Measurements from ENCODE around the gene ADARB1.

ADARB1 gene

GRCh38 chr21:45261093-45261492, 186.7 kb downstream of the ADARB1 start:
- no peaks in the 10 kb centered on the region for H3K27me3 ChIP-seq (ENCODE audit: low read length)
- TF ChIP-seq EZH2phosphoT487 (conservative IDR thresholded peaks at IDR 0.05; ENCODE audit: low read length): no peak
- no peak for TF ChIP-seq CTCF (IDR thresholded peaks at IDR 0.05; ENCODE audit: insufficient read depth, low read length, poor library complexity, severe bottlenecking)
- no peak overlapping the region for H3K9ac ChIP-seq (ENCODE audit: low read length)
- no peaks in the 10 kb centered on the region for H3K79me2 ChIP-seq (ENCODE audit: insufficient read depth, low read length)
- H3K36me3 ChIP-seq (ENCODE audit: low read length): no peaks in the 10 kb centered on the region
- no peaks in the 10 kb centered on the region for H3F3A ChIP-seq (ENCODE audit: insufficient read depth)
- H3K9me2 ChIP-seq (replicated peaks; ENCODE audit: insufficient read depth, low read length): no peaks in the 10 kb centered on the region
- no peaks in the 10 kb centered on the region for H4K20me1 ChIP-seq (ENCODE audit: low read depth, low read length)
- no peak overlapping the region for H3K4me2 ChIP-seq (ENCODE audit: low read depth, low read length, poor library complexity, severe bottlenecking)
- no peaks in the 10 kb centered on the region for H3K9me3 ChIP-seq (ENCODE audit: insufficient read depth, low read length)
- H3K4me3 ChIP-seq (ENCODE audit: insufficient read depth, low read length, poor library complexity, severe bottlenecking): no peak overlapping the region
- no peak overlapping the region for H3K27ac ChIP-seq (ENCODE audit: low read depth, low read length)
- H2AFZ ChIP-seq (ENCODE audit: low read depth, low read length, severe bottlenecking): no peak overlapping the region

- Histone ChIP-seq H3K27ac (ENCODE audit: low read depth, low read length) (no peak overlapping the region), H3K4me2 (ENCODE audit: low read depth, low read length, poor library complexity, severe bottlenecking) (no peak overlapping the region), H2AFZ (ENCODE audit: low read depth, low read length, severe bottlenecking) (no peak overlapping the region), H3K9me2 (replicated peaks; ENCODE audit: insufficient read depth, low read length) (no peaks in the 10 kb centered on the region), H3K9me3 (ENCODE audit: insufficient read depth, low read length) (no peaks in the 10 kb centered on the region), H3K36me3 (ENCODE audit: low read length) (no peaks in the 10 kb centered on the region), H3K4me3 (ENCODE audit: insufficient read depth, low read length, poor library complexity, severe bottlenecking) (no peak overlapping the region), H3K27me3 (ENCODE audit: low read length) (no peaks in the 10 kb centered on the region), H3K79me2 (ENCODE audit: insufficient read depth, low read length) (no peaks in the 10 kb centered on the region), H4K20me1 (ENCODE audit: low read depth, low read length) (no peaks in the 10 kb centered on the region), H3K9ac (ENCODE audit: low read length) (no peak overlapping the region), H3F3A (ENCODE audit: insufficient read depth) (no peaks in the 10 kb centered on the region)
- TF ChIP-seq CTCF (IDR thresholded peaks at IDR 0.05; ENCODE audit: insufficient read depth, low read length, poor library complexity, severe bottlenecking) (no peak), EZH2phosphoT487 (conservative IDR thresholded peaks at IDR 0.05; ENCODE audit: low read length) (no peak)
These were observed 187.7 kb downstream of the ADARB1 start for GRCh38 chr21:45262041-45262581.

- H3K9me2 ChIP-seq (replicated peaks; ENCODE audit: insufficient read depth, low read length): no peaks in the 10 kb centered on the region
- H3K9me3 ChIP-seq (ENCODE audit: insufficient read depth, low read length): no peaks in the 10 kb centered on the region
- no peaks in the 10 kb centered on the region for H3K36me3 ChIP-seq (ENCODE audit: low read length)
- no peak overlapping the region for H2AFZ ChIP-seq (ENCODE audit: low read depth, low read length, severe bottlenecking)
- H4K20me1 ChIP-seq (ENCODE audit: low read depth, low read length): no peaks in the 10 kb centered on the region
- no peaks in the 10 kb centered on the region for H3K27me3 ChIP-seq (ENCODE audit: low read length)
- no peaks in the 10 kb centered on the region for H3K79me2 ChIP-seq (ENCODE audit: insufficient read depth, low read length)
- H3K27ac ChIP-seq (ENCODE audit: low read depth, low read length): no peak overlapping the region
- no peaks in the 10 kb centered on the region for H3F3A ChIP-seq (ENCODE audit: insufficient read depth)
- no peak overlapping the region for H3K4me2 ChIP-seq (ENCODE audit: low read depth, low read length, poor library complexity, severe bottlenecking)
- no peak overlapping the region for H3K9ac ChIP-seq (ENCODE audit: low read length)
- TF ChIP-seq EZH2phosphoT487 (conservative IDR thresholded peaks at IDR 0.05; ENCODE audit: low read length) (no peak), CTCF (IDR thresholded peaks at IDR 0.05; ENCODE audit: insufficient read depth, low read length, poor library complexity, severe bottlenecking) (no peak)
- H3K4me3 ChIP-seq (ENCODE audit: insufficient read depth, low read length, poor library complexity, severe bottlenecking): no peak overlapping the region
These were observed 188.2 kb downstream of the ADARB1 start for GRCh38 chr21:45262616-45263015.

Measured in SU-DHL-6 (cell line).